Type B pancreatic cell (in vitro differentiated cells): ENCODE measurements around the gene SSH2. TPM values are rescaled to one million over a fixed set of nuclear protein-coding genes. Genes with fewer than 3 reads are reported as not detected.

Experiments used
- DNase-seq: peaks from one replicate; pipeline ENCODE4 v3.0.0; 2021; ENCODE audit warnings: mixed read lengths; ENCODE audit not compliant: unreplicated experiment; ENCODE audit errors: extremely low spot score
- H3K27ac Mint-ChIP-seq: 2 replicates; pipeline ENCODE4 v1.8.0; 2021; ENCODE audit warnings: mild to moderate bottlenecking, mixed read lengths
- H3K27me3 Mint-ChIP-seq: 2 replicates; pipeline ENCODE4 v1.8.0; 2021; ENCODE audit warnings: mixed read lengths
- H3K36me3 Mint-ChIP-seq: 2 replicates; pipeline ENCODE4 v1.8.0; 2021; ENCODE audit warnings: mixed read lengths
- H3K4me1 Mint-ChIP-seq: one replicate; pipeline ENCODE4 v1.8.0; 2021; ENCODE audit warnings: mixed read lengths; ENCODE audit not compliant: unreplicated experiment
- H3K4me3 Mint-ChIP-seq: 2 replicates; pipeline ENCODE4 v1.8.0; 2021; ENCODE audit warnings: mild to moderate bottlenecking, mixed read lengths
- H3K9me3 Mint-ChIP-seq: 2 replicates; pipeline ENCODE4 v1.8.0; 2021; ENCODE audit warnings: mixed read lengths
- CTCF ChIP-seq: fragments of 200-600 bp; sonication (generic); conservative IDR thresholded peaks from 2 replicates; pipeline ENCODE4 v1.5.0; 2021; ENCODE audit warnings: antibody characterized with exemption, mild to moderate bottlenecking
- total RNA-seq: library from RNA; stranded (reverse); gene quantifications from 2 replicates; pipeline ENCODE4 v1.2.1, GENCODE V29; 2021; ENCODE audit warnings: low replicate concordance

The SSH2 gene
- total RNA-seq, 1 donor from 2014 or later: 23.8 TPM

GRCh38 chr17:29802246-29802645 lies 127.8 kb downstream of the SSH2 start:
- no peak for DNase-seq
- Mint-ChIP-seq H3K9me3 (no peaks in the 10 kb centered on the region), H3K27ac (no peak overlapping the region), H3K27me3 (no peaks in the 10 kb centered on the region), H3K4me1 (no peaks in the 10 kb centered on the region), H3K36me3 (no peaks in the 10 kb centered on the region), H3K4me3 (no peak overlapping the region)
- TF ChIP-seq CTCF: no peak

- Mint-ChIP-seq H3K27me3 (no peaks in the 10 kb centered on the region), H3K4me3 (no peak overlapping the region), H3K27ac (no peak overlapping the region), H3K9me3 (no peaks in the 10 kb centered on the region), H3K4me1 (no peaks in the 10 kb centered on the region), H3K36me3 (no peaks in the 10 kb centered on the region)
- no peak for TF ChIP-seq CTCF
- no peak for DNase-seq
Observed at GRCh38 chr17:29800457-29800856, 129.6 kb downstream of the SSH2 start.

- no peaks in the 10 kb centered on the region for H3K36me3 Mint-ChIP-seq
- no peaks in the 10 kb centered on the region for H3K9me3 Mint-ChIP-seq
- no peak overlapping the region for H3K27ac Mint-ChIP-seq
- H3K27me3 Mint-ChIP-seq: no peaks in the 10 kb centered on the region
- no peak overlapping the region for H3K4me3 Mint-ChIP-seq
- H3K4me1 Mint-ChIP-seq: no peaks in the 10 kb centered on the region
- no peak for TF ChIP-seq CTCF
- DNase-seq: no peak
Observed at GRCh38 chr17:29796652-29797051, 133.4 kb downstream of the SSH2 start.

- Mint-ChIP-seq H3K27me3 (no peaks in the 10 kb centered on the region), H3K4me1 (no peaks in the 10 kb centered on the region), H3K36me3 (peaks cover 15% of the 10 kb centered on the region), H3K9me3 (no peaks in the 10 kb centered on the region), H3K27ac (no peak overlapping the region), H3K4me3 (no peak overlapping the region)
- DNase-seq: no peak
- no peak for TF ChIP-seq CTCF
Observed at GRCh38 chr17:29793501-29793900, 136.5 kb downstream of the SSH2 start.

GRCh38 chr17:29791336-29792080 lies 138.5 kb downstream of the SSH2 start:
- no peak overlapping the region for H3K4me3 Mint-ChIP-seq
- H3K4me1 Mint-ChIP-seq: peaks cover 2% of the 10 kb centered on the region
- no peaks in the 10 kb centered on the region for H3K27me3 Mint-ChIP-seq
- no peak for DNase-seq
- no peak for TF ChIP-seq CTCF
- no peak overlapping the region for H3K27ac Mint-ChIP-seq
- no peaks in the 10 kb centered on the region for H3K9me3 Mint-ChIP-seq
- H3K36me3 Mint-ChIP-seq: peaks cover 16% of the 10 kb centered on the region
